Activated T-helper 1 cell treated with anti-CD3 and anti-CD28 coated beads, Interleukin-12 subunit alpha, Interleukin-12 subunit beta, Interleukin-2, Interleukin-4 antibody, amounts not matched to agents 30 ng/mL and 10 ng/mL and 1 ng/mL, durations not matched to agents 14 hours and 24 hours and 36 hours (primary cell): ENCODE measurements around the gene HSPA1A. TPM values are rescaled to one million over a fixed set of nuclear protein-coding genes. Genes with fewer than 3 reads are reported as not detected.
"Not testable (repeated sequence)": the region's sequence is repeated elsewhere in the genome, so short reads cannot be mapped to it uniquely, and the experiment has no call there.

Experiments used
- DNase-seq: peaks from one replicate; pipeline ENCODE4 v3.0.0; 2021; ENCODE audit warnings: low spot score
- H3K27ac Mint-ChIP-seq: one replicate; pipeline ENCODE4 v1.8.0; 2021; ENCODE audit warnings: mild to moderate bottlenecking, mixed read lengths
- H3K27me3 Mint-ChIP-seq: one replicate; pipeline ENCODE4 v1.8.0; 2022; ENCODE audit warnings: mild to moderate bottlenecking, moderate library complexity, mixed read lengths; ENCODE audit not compliant: insufficient read depth
- H3K36me3 Mint-ChIP-seq: one replicate; pipeline ENCODE4 v1.8.0; 2021; ENCODE audit warnings: low read depth, mixed read lengths
- H3K4me1 Mint-ChIP-seq: one replicate; pipeline ENCODE4 v1.8.0; 2021; ENCODE audit warnings: low read depth, mixed read lengths
- H3K4me3 Mint-ChIP-seq: one replicate; pipeline ENCODE4 v1.8.0; 2021; ENCODE audit warnings: mild to moderate bottlenecking, moderate library complexity, mixed read lengths
- H3K9me3 Mint-ChIP-seq: one replicate; pipeline ENCODE4 v1.8.0; 2021; ENCODE audit warnings: mixed read lengths
- intact Hi-C: fragments of 100-400 bp; cut with micrococcal nuclease; formaldehyde crosslinking; loops from one replicate; pipeline ENCODE4 v1.15.1; 2024
- total RNA-seq: library from RNA; stranded (reverse); gene quantifications from 2 replicates; pipeline ENCODE4 v1.2.3, GENCODE V29; 2022

The HSPA1A gene
- total RNA-seq, 1 donor from 2014 or later, result 173 TPM

GRCh38 chr6:31822036-31822821 is 6.9 kb downstream of the HSPA1A start:
- intact Hi-C loops, result loop anchor here (2.0 to 10.0 kb wide), 2 partner anchors 201 to 327 kb away; partner anchors contain the start of genes MICB and PRRC2A

GRCh38 chr6:31823592-31824196 is 8.4 kb downstream of the HSPA1A start:
- H3K4me3 Mint-ChIP-seq, result peak overlapping the region; percentile 59
- not testable (repeated sequence) for H3K36me3 Mint-ChIP-seq

More at GRCh38 chr6:31822036-31822821, 6.9 kb downstream of the HSPA1A start:
- Mint-ChIP-seq H3K36me3 (peaks cover 10% of the 10 kb centered on the region), H3K4me3 (peak overlapping the region; percentile 99), H3K4me1 (peaks cover 73% of the 10 kb centered on the region), H3K27me3 (no peaks in the 10 kb centered on the region), H3K27ac (peak overlapping the region; percentile 99), H3K9me3 (no peaks in the 10 kb centered on the region)
- peak; percentile 44 for DNase-seq

GRCh38 chr6:31825553-31825952 is 10.2 kb downstream of the HSPA1A start:
- peaks cover 49% of the 10 kb centered on the region for H3K4me1 Mint-ChIP-seq
- H3K9me3 Mint-ChIP-seq, result no peaks in the 10 kb centered on the region
- intact Hi-C loops, result loop anchor here (10.0 kb wide), 1 partner anchor 331 kb away; the partner anchor contains the start of gene MICB
- peak overlapping the region; percentile 40 for H3K27ac Mint-ChIP-seq
- H3K27me3 Mint-ChIP-seq, result no peaks in the 10 kb centered on the region
- DNase-seq, result no peak
- peaks cover 9% of the 10 kb centered on the region for H3K36me3 Mint-ChIP-seq
- peak overlapping the region; percentile 83 for H3K4me3 Mint-ChIP-seq

More at GRCh38 chr6:31823592-31824196, 8.4 kb downstream of the HSPA1A start:
- peaks cover 62% of the 10 kb centered on the region for H3K4me1 Mint-ChIP-seq
- H3K27ac Mint-ChIP-seq, H3K9me3 Mint-ChIP-seq, DNase-seq, H3K27me3 Mint-ChIP-seq: not testable (repeated sequence)
- intact Hi-C loops, result loop anchor here (2.0 to 10.0 kb wide), 2 partner anchors 203 to 329 kb away; partner anchors contain the start of genes MICB and PRRC2A

GRCh38 chr6:31826793-31827285 is 11.5 kb downstream of the HSPA1A start:
- H3K27me3 Mint-ChIP-seq, result no peaks in the 10 kb centered on the region
- peaks cover 48% of the 10 kb centered on the region for H3K4me1 Mint-ChIP-seq
- H3K27ac Mint-ChIP-seq, result peak overlapping the region; percentile 93
- peak overlapping the region; percentile 83 for H3K4me3 Mint-ChIP-seq
- no peaks in the 10 kb centered on the region for H3K9me3 Mint-ChIP-seq
- peak; percentile 44 for DNase-seq
- intact Hi-C loops, result loop anchor here (1.0 to 10.0 kb wide), 5 partner anchors 31 to 332 kb away; partner anchors contain the start of genes ABHD16A, BAG6 and MICB
- H3K36me3 Mint-ChIP-seq, result peaks cover 9% of the 10 kb centered on the region

- Mint-ChIP-seq H3K36me3 (peaks cover 9% of the 10 kb centered on the region), H3K27me3 (no peaks in the 10 kb centered on the region), H3K27ac (peak within 1 kb of the TSS; percentile 93), H3K9me3 (no peaks in the 10 kb centered on the region), H3K4me1 (peaks cover 41% of the 10 kb centered on the region), H3K4me3 (peak within 1 kb of the TSS; percentile 83)
- intact Hi-C loops, result loop anchor here (1.0 to 10.0 kb wide), 5 partner anchors 31 to 333 kb away; partner anchors contain the start of genes ABHD16A, BAG6 and MICB
- peak; percentile 95 for DNase-seq
Measured at GRCh38 chr6:31827286-31828079, 12.1 kb downstream of the HSPA1A start, which contains the start of gene HSPA1B. Gene HSPA1B, plus strand, starts transcription at chr6:31827738. Its CDS starts 213 bp downstream, at chr6:31827951.

- Mint-ChIP-seq H3K4me3 (peak overlapping the region; percentile 95), H3K4me1 (peaks cover 35% of the 10 kb centered on the region), H3K27me3 (no peaks in the 10 kb centered on the region), H3K9me3 (no peaks in the 10 kb centered on the region), H3K27ac (peak overlapping the region; percentile 71), H3K36me3 (peaks cover 11% of the 10 kb centered on the region)
- DNase-seq, result no peak
- intact Hi-C loops, result loop anchor here (1.0 to 10.0 kb wide), 8 partner anchors 34 to 335 kb away; partner anchors contain the start of genes ATP6V1G2, DDAH2, MICB and PRRC2A
Measured at GRCh38 chr6:31829633-31830283, 14.4 kb downstream of the HSPA1A start.

GRCh38 chr6:31830886-31831335 is 15.6 kb downstream of the HSPA1A start:
- peaks cover 31% of the 10 kb centered on the region for H3K4me1 Mint-ChIP-seq
- DNase-seq, result no peak
- no peaks in the 10 kb centered on the region for H3K27me3 Mint-ChIP-seq
- H3K27ac Mint-ChIP-seq, result peak overlapping the region; percentile 71
- peak overlapping the region; percentile 95 for H3K4me3 Mint-ChIP-seq
- H3K9me3 Mint-ChIP-seq, result no peaks in the 10 kb centered on the region
- peaks cover 19% of the 10 kb centered on the region for H3K36me3 Mint-ChIP-seq
- intact Hi-C loops, result loop anchor here (1.0 to 2.0 kb wide), 7 partner anchors 32 to 285 kb away; partner anchors contain the start of genes ATP6V1G2, DDAH2, PRRC2A and VWA7

- H3K4me3 Mint-ChIP-seq, result peak overlapping the region; percentile 95
- no peak for DNase-seq
- H3K27ac Mint-ChIP-seq, result peak overlapping the region; percentile 18
- no peaks in the 10 kb centered on the region for H3K27me3 Mint-ChIP-seq
- peaks cover 26% of the 10 kb centered on the region for H3K36me3 Mint-ChIP-seq
- peaks cover 37% of the 10 kb centered on the region for H3K4me1 Mint-ChIP-seq
- no peaks in the 10 kb centered on the region for H3K9me3 Mint-ChIP-seq
- intact Hi-C loops, result loop anchor here (2.0 kb wide), 1 partner anchor 55 kb away; the partner anchor contains the start of gene VWA7
Measured at GRCh38 chr6:31831350-31832215, 16.2 kb downstream of the HSPA1A start.

- Mint-ChIP-seq H3K4me1 (peaks cover 49% of the 10 kb centered on the region), H3K9me3 (no peaks in the 10 kb centered on the region), H3K27me3 (no peaks in the 10 kb centered on the region), H3K4me3 (peak overlapping the region; percentile 94), H3K27ac (peak overlapping the region; percentile 100), H3K36me3 (peaks cover 49% of the 10 kb centered on the region)
- intact Hi-C loops, result loop anchor here (1.0 to 2.0 kb wide), 7 partner anchors 20 to 214 kb away; partner anchors contain the start of genes HSPA1A, HSPA1L, PRRC2A and VARS1
- peak; percentile 72 for DNase-seq
Measured at GRCh38 chr6:31834367-31835250, 19.3 kb downstream of the HSPA1A start.

- H3K27ac Mint-ChIP-seq, result peak overlapping the region; percentile 100
- H3K27me3 Mint-ChIP-seq, result no peaks in the 10 kb centered on the region
- intact Hi-C loops, result no loop called here
- peak overlapping the region; percentile 94 for H3K4me3 Mint-ChIP-seq
- no peaks in the 10 kb centered on the region for H3K9me3 Mint-ChIP-seq
- peaks cover 52% of the 10 kb centered on the region for H3K4me1 Mint-ChIP-seq
- DNase-seq, result no peak
- peaks cover 51% of the 10 kb centered on the region for H3K36me3 Mint-ChIP-seq
Measured at GRCh38 chr6:31836047-31836473, 20.7 kb downstream of the HSPA1A start.
